ENCODE data around the gene PYROXD2. TPM values are rescaled to one million over a fixed set of nuclear protein-coding genes. Genes with fewer than 3 reads are reported as not detected.

Gene PYROXD2
- total and polyA plus RNA-seq, 10 of the 15 experiments (the other 5 are each of a cell fraction or from before 2014, with no cell fraction given): 4.8 to 15.8 (median 11.1) TPM

DNA sequence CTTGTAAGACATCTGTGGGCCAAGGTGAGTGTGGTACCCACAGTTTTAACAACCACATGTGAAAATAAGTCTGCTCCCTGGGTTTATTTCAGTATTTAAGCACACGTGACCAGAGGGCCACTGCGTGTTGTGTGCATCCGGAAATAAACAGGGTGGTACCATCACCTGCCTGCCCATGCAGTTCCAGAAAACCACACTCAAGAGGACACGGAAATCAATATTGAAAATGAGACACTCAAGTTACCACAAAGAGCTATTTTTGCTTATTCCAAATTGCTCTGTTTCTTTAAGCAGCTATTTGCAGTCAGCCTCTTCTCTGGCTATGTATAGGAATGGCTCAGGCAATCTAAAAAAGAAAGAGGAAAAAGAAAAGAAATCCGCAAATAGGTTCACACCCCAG, 75.2 kb downstream of the PYROXD2 start (continued):
- 0 out of 2 replicates have a peak, but pooled peaks have one; percentile 52 for TF ChIP-seq TCF3 (IDR thresholded peaks at IDR 0.05; ENCODE audit: borderline replicate concordance, insufficient read depth, low read depth, low read length)
- no peak for TF ChIP-seq FOS (IDR thresholded peaks at IDR 0.05; ENCODE audit: borderline replicate concordance, extremely low read depth, insufficient read length)
- TF ChIP-seq TAF1 (IDR thresholded peaks at IDR 0.05; ENCODE audit: borderline replicate concordance, low read depth, low read length): no peak
- no peak for TF ChIP-seq GABPA (IDR thresholded peaks at IDR 0.05; ENCODE audit: low read depth)
- no peak for TF ChIP-seq SRF (IDR thresholded peaks at IDR 0.05; ENCODE audit: low read depth in 2 of 2, low read length in 2 of 2)
- TF ChIP-seq STAT1 (conservative IDR thresholded peaks at IDR 0.05): no peak
- no peak for TF ChIP-seq SIX5 (IDR thresholded peaks at IDR 0.05; ENCODE audit: low read depth, low read length, severe bottlenecking)
- TF ChIP-seq ZNF24 (IDR thresholded peaks at IDR 0.05): no peak

DNA sequence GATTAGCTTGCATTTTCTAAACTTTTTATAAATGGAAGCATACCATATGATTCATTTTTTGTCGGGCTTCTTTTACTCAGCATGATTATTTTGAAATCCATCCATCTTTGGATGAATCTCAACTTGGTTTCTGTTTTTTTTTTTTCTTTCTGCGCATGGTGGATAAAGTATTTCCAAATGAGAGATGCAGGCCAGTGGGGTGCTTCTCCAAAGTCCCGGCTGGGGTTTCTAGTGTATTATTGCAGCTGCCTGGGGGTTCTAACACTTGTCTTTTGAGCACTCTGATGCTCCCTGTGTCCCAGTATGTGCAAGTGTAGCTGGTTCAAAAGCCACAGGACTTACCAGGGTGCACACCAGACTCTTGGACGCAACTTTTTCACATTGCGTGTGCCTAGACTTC, 76.1 kb downstream of the PYROXD2 start:
- no peaks in the 10 kb centered on the region for H3K27me3 ChIP-seq (replicated peaks in 1 of 2; ENCODE audit: control insufficient read depth in 2 of 2, insufficient read depth in 2 of 2, low read length in 1 of 2)
- ChIA-PET SMC1A (ENCODE audit: uncharacterized antibody, unreplicated experiment) (no interaction called here), POLR2A (no interaction called here), RAD21 (ENCODE audit: unreplicated experiment) (no interaction called here), CTCF (no interaction called here)
- no peak overlapping the region for H3K4me3 ChIP-seq
- no peaks in the 10 kb centered on the region; the same call in 2 of the 3 replicates for H3K9me3 ChIP-seq (replicated peaks; ENCODE audit: control insufficient read depth, insufficient read depth, low read length)
- H2AFZ ChIP-seq (ENCODE audit: control insufficient read depth, low read depth, low read length): no peak overlapping the region
- TF ChIP-seq RB1 (IDR thresholded peaks at IDR 0.05; ENCODE audit: borderline replicate concordance) (no peak), RELA (IDR thresholded peaks at IDR 0.05; ENCODE audit: borderline replicate concordance, partially characterized antibody) (no peak)
- no peak overlapping the region for H3K9ac ChIP-seq (ENCODE audit: control insufficient read depth, insufficient read depth, low read length)
- in situ Hi-C loops (cut with MboI) (no loop called here), intact Hi-C loops (cut with micrococcal nuclease; ENCODE audit: unreplicated experiment) (no loop called here)
- DNase-seq (ENCODE audit: low read depth, low spot score) (no peak), ATAC-seq (no peak), FAIRE-seq (no peak)
- H3K4me1 ChIP-seq (ENCODE audit: control insufficient read depth, insufficient read depth, low read length): peaks cover 21% of the 10 kb centered on the region
- H4K20me1 ChIP-seq (ENCODE audit: control insufficient read depth, insufficient read depth): no peaks in the 10 kb centered on the region
- no TSS peak for BruUV-seq (replicated peaks)
- WGBS (ENCODE audit: insufficient coverage, insufficient replicate concordance, low lambda C conversion rate, missing lambda C conversion rate): 80% methylated on average over 5 of the region's 5 CpGs
- H3K27ac ChIP-seq (ENCODE audit: control insufficient read depth, insufficient read depth): no peak overlapping the region
- no peak overlapping the region for H3K4me2 ChIP-seq (ENCODE audit: control insufficient read depth, insufficient read depth)
- H3K79me2 ChIP-seq (ENCODE audit: control insufficient read depth, insufficient read depth, low read length): no peaks in the 10 kb centered on the region
- H3K36me3 ChIP-seq (ENCODE audit: control insufficient read depth in 2 of 2, insufficient read depth in 2 of 2, low read length in 1 of 2): no peaks in the 10 kb centered on the region

Data from GM12878 (cell line).